NCI-H748 treated with DMSO at 0.1 percent for 48 hours (cell line): ENCODE results near the gene IL17C.

ENCODE experiments used
- DNase-seq: peaks from one replicate; lab custom pipeline; 2025; lab: John Stamatoyannopoulos, UW

Gene IL17C

GRCh38 chr16:88645455-88645854 is 7.1 kb downstream of the IL17C start:
- DNase-seq, result no peak

- no peak for DNase-seq
Observed at GRCh38 chr16:88645941-88646340, 7.6 kb downstream of the IL17C start.

GRCh38 chr16:88646345-88647034 is 8.1 kb downstream of the IL17C start:
- no peak for DNase-seq

DNA sequence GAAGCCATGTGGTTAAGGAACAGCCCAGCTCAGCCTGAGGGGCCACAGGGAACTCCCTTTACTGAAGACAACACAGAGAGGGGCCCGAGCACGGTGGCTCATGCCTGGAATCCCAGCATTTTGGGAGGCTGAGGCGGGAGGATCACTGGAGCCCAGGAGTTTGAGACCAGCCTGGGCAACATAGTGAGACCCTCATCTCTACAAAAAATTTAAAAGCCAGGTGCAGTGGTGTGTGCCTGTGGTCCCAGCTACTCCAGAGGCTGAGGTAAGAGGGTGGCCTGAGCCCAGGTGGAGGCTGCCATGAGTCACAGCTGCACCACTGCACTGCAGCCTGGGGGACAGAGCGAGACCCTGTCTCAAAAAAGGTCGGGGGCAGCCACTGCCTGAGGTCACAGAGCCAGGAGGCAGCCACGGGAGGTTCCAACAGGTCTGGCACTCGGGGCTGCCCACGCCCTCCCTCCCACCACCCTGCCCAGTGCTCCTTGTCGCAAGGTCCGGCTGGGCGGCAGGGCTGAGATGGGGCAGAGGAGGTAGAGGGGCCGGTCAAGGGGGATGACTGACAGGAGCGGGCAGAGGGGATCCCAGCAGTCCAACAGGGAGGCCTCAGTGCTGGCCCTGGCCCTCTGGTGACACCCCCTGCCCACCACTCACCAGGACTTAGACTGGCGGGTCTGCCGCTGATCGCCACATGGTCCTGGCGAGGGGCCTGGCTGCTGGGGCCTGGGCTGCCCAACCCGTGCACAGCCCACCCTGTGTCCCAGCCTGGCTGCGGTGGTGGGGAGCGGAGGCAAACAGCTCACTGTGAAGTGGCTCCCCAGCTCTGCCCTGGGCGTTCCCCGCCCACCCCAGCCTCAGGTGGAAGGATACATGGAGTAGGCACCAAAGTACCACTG is 9.1 kb downstream of the IL17C start:
- no peak for DNase-seq

GRCh38 chr16:88649195-88649923 is 11.0 kb downstream of the IL17C start:
- DNase-seq, result no peak

GRCh38 chr16:88649924-88650748 is 11.8 kb downstream of the IL17C start:
- DNase-seq, result no peak

GRCh38 chr16:88650749-88651275 is 12.4 kb downstream of the IL17C start, which contains the start of gene CYBA:
CYBA (minus strand) TSS chr16:88651053; CDS start chr16:88651013, 40 bp downstream.
- DNase-seq, result no peak

- no peak for DNase-seq
Observed at GRCh38 chr16:88651276-88651988, 13.1 kb downstream of the IL17C start.

- no peak for DNase-seq
Observed at GRCh38 chr16:88651989-88652761, 13.8 kb downstream of the IL17C start.

DNA sequence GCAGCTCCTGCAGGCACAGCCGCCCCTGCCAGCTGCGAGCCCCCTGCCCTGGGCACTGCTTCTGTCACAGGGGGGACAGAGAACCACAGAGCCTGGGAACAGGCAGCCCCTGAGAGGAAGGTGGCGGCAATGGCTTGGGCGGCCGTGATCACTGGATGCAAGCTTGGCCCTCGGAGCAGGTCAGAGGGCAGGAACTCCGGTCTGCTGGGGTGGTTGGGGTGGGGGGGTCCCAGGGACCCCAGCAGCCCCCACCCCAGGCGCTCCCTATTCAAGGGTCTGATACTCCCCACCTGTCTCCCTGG is 14.3 kb downstream of the IL17C start:
- DNase-seq, result no peak

DNA sequence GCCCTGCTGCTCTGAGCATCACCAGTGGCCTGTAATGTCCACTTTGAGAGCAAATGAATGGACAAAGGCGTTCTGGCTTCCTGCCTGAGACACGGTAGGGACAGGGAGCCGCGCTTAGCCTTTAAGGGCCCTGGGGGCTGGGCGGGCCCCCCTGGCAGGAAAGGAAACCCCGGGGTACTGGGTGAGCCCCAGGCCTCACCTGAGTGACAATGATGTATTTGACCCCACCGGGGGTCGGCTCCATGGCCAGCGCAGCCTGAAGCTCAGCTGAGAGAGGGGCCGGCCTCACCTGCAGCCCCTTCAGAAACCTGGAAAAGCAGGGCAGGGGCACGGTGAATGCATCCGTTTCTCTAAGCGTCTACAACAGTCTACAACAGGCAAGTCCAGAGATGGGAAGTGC is 14.7 kb downstream of the IL17C start:
- DNase-seq, result no peak

GRCh38 chr16:88653596-88654362 is 15.4 kb downstream of the IL17C start:
- DNase-seq, result no peak

- DNase-seq, result no peak
Observed at GRCh38 chr16:88654363-88655052, 16.1 kb downstream of the IL17C start.

DNA sequence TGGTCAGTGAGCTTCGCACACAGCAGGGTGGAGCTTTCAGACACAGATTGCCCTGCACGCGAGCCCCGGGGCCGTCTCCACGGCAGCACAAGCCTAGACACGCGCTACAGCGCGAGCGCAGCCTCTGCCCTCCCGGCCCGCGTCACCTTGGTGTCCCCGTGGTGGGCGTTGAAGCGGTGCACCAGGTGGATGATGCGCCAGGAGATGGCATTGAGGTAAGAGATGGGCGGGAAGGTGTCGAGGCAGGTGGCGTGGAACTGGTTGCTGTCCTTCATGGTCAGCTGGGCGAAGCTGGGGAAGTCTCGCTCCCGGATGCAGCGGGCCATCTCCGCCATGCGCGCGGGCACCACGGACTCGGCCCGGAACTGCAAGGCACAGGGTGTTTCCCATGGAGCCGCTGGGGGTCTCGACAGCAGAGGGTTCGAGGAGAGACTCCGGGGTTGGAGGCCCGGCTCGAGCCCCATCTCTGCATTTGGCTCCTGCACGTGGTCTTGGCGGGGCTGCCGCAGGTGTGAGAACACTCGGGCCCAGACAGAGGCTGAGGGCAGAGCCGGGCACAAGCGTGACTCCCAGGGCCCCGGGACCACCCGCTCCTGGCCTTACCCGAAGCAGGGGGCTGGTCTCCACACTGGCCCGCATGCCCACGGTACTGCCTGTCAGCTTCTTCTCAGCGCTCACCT is 16.8 kb downstream of the IL17C start:
- DNase-seq, result no peak

DNA sequence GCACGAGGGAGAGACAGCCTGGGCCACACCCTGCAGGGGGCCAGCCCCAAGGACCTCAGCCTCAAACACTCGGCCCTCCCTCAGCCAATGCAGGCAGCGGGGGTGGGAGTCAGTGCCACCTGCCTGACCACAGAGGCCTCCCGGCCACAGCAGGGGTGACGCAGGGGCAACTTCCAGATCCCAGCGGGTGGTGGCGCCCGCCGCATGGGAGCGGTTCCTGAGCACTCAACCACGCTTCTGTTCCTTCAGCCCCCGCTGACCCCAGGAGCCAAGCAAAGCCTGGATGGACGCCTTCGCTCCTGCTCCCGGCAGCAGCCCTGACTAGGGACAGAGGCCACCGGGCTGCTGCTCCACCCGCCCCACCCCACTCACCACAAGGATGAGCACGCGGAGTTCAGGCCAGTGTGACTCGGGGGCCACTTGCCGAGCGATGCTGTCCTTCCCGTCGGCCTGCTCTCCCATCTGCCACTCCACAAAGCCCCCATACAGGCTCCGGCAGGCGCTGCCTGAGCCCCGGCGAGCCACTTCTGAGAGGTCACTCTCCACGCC is 17.4 kb downstream of the IL17C start:
- no peak for DNase-seq

GRCh38 chr16:88656291-88656980 is 18.1 kb downstream of the IL17C start:
- DNase-seq, result no peak

DNA sequence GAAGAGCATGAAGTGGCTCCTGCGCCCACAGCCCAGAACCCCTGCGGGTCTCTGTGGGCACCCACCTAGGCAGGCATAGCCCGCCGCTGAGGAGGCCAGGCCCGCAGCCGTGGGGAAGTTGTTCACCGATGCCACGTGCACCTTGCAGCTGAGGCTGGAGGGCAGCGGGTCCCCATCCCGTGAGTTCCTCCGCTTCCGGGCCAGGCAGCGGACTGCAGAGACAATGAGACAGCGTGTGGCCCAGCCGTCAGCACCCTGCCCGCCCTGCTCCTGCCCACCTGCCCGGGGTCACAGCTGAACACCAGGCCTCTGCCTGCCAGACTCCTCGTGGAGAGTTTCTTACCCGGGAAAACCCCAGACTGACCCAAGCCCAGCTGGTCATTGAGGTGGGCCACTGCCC is 19.0 kb downstream of the IL17C start:
- DNase-seq, result no peak
